Neutrophil (primary cell): Measurements from ENCODE around the gene LINGO1.

ENCODE experiments used
- H3K27ac ChIP-seq: fragments of 200-600 bp; sonication (generic); 2 replicates; pipeline ENCODE4 v1.5.1; 2016; ENCODE audit warnings: mild to moderate bottlenecking, moderate library complexity
- H3K27me3 ChIP-seq: fragments of 200-600 bp; sonication (generic); 2 replicates; pipeline ENCODE4 v1.6.0; 2016; ENCODE audit warnings: mild to moderate bottlenecking
- H3K36me3 ChIP-seq: fragments of 200-600 bp; sonication (generic); 2 replicates; pipeline ENCODE4 v1.5.1; 2017
- H3K4me1 ChIP-seq, 2 experiments: fragments of 200-600 bp in 1 of 2; sonication (generic) in 1 of 2; 1 replicate in 1 of 2; 2 replicates in 1 of 2; pipeline versions ENCODE4 v1.5.1 to v1.6.1; 2013 to 2016; ENCODE audit warnings: low read depth in 1 of 2, low read length in 1 of 2, mild to moderate bottlenecking in 1 of 2, moderate library complexity in 1 of 2; ENCODE audit not compliant: control insufficient read depth in 1 of 2, insufficient read depth in 1 of 2
- H3K4me3 ChIP-seq, 2 experiments: fragments of 200-600 bp in 1 of 2; sonication (generic) in 1 of 2; 1 replicate in 1 of 2; 2 replicates in 1 of 2; pipeline ENCODE4 v1.5.1; 2013 to 2016; ENCODE audit warnings: low read depth in 1 of 2, low read length in 1 of 2, mild to moderate bottlenecking in 1 of 2, moderate library complexity in 1 of 2
- H3K9me3 ChIP-seq: fragments of 200-600 bp; sonication (generic); 2 replicates; pipeline ENCODE4 v1.5.1; 2016
- TF ChIP-seq, protein P1 (sequence below): fragments of 200-600 bp; sonication (generic); IDR thresholded peaks from 2 replicates; pipeline ENCODE4 v1.5.1; 2016; ENCODE audit warnings: antibody characterized with exemption

LINGO1 gene

DNA sequence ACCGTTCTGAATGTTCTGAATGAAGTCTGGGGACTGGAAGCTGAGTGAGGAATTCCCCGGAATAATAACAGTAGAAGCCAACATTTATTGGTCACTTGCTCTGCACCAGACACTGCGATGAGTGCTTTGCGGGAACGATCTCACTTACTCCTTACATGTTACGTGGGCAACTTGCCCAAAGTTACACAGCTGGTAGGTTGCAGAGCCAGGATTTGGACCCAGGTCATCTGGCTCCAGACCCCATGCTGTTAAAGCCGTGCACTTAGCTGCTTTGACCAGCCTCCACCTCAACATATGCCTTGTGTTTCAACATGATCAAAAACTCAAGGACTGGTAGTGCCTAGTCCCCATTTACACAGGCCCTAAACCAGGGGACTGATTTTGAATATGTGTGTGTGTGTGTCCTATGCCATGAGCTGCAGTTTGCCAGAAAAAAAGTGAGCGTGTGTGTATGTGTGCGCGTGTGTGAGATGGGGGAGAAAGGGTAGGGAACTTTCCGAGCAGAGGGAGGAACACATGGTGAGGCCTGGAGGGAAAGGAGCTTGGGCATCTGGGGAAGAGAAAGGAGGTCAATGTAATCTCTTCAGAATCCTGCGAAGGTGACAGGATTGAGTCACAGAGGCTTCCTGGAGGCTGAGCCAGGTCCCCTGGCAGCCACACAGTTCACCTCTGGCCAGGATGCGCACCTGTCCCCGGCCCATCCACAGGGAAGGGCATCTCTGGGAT, 28.9 kb downstream of the LINGO1 start:
- TF ChIP-seq, protein P1, sequence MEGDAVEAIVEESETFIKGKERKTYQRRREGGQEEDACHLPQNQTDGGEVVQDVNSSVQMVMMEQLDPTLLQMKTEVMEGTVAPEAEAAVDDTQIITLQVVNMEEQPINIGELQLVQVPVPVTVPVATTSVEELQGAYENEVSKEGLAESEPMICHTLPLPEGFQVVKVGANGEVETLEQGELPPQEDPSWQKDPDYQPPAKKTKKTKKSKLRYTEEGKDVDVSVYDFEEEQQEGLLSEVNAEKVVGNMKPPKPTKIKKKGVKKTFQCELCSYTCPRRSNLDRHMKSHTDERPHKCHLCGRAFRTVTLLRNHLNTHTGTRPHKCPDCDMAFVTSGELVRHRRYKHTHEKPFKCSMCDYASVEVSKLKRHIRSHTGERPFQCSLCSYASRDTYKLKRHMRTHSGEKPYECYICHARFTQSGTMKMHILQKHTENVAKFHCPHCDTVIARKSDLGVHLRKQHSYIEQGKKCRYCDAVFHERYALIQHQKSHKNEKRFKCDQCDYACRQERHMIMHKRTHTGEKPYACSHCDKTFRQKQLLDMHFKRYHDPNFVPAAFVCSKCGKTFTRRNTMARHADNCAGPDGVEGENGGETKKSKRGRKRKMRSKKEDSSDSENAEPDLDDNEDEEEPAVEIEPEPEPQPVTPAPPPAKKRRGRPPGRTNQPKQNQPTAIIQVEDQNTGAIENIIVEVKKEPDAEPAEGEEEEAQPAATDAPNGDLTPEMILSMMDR = no peak
- Histone ChIP-seq H3K4me1 (no peaks in the 10 kb centered on the region), H3K27ac (no peak overlapping the region), H3K27me3 (peaks cover 24% of the 10 kb centered on the region), H3K4me3 (no peak overlapping the region), H3K36me3 (no peaks in the 10 kb centered on the region), H3K9me3 (no peaks in the 10 kb centered on the region)

DNA sequence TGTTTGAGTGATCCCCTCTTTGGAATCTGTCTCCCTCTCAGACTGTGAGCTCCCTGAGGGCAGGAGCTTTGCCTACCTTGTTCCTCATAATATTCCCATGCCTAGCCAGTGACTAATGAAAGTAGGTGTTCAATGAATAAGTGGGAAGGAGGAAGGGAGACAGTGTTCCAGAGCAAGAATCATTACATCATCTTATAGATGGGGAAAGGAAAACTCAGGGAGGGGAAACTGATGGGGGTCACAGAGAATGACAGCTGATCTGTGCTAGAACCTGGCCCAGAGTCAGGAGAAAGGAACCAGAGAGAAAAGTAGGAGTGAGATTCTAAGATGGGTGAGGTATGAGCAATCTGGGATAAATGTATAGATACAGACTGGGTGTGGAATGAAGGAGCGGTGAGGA, 29.9 kb downstream of the LINGO1 start:
- no peak overlapping the region for H3K4me3 ChIP-seq
- no peaks in the 10 kb centered on the region for H3K36me3 ChIP-seq
- H3K27ac ChIP-seq = no peak overlapping the region
- no peaks in the 10 kb centered on the region for H3K9me3 ChIP-seq
- TF ChIP-seq, protein P1 = no peak
- H3K27me3 ChIP-seq = peaks cover 24% of the 10 kb centered on the region
- no peaks in the 10 kb centered on the region for H3K4me1 ChIP-seq

DNA sequence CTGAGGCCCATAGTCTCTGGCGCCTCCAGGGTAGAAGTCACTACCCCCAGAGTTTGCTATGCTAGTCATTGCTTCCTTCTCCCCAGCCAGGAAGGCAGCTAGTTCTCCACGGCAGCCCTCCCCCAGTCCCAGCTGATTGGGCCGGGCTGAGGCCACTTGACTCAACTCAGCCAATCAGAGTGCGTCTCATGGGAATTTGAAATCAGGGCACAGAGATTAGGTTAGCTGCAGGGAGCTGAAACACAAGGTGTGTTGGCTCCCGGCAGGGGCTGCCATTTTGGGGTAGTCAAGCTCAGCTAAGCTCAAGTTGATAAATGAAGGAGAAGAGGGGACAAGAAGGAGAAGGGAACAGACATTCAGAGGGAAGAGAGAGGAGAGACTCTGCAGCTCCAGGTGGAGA, 32.8 kb downstream of the LINGO1 start:
- H3K9me3 ChIP-seq = no peaks in the 10 kb centered on the region

DNA sequence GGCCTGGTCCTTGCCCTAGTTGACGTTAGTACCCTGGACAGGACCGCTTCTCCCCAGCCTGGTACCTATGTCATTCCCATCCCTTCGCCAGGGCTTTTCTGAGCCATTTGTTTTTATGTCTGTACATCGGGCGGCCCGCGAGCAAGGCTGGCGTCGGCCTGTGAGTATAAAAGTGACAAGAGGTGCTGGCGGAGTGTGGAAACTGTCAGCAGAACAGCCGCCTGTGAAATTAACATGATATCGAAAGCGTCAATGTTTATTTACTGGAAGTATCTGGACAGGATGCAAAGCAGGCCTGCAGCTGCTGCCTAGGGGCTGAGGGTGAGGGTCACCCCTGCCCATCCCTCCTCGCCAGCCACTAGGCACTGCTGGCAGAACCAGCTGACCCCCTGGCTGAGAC, 33.4 kb downstream of the LINGO1 start:
- no peaks in the 10 kb centered on the region for H3K36me3 ChIP-seq
- TF ChIP-seq, protein P1 = no peak
- H3K4me3 ChIP-seq = no peak overlapping the region
- H3K27ac ChIP-seq = no peak overlapping the region
- H3K27me3 ChIP-seq = peaks cover 8% of the 10 kb centered on the region
- H3K4me1 ChIP-seq = no peaks in the 10 kb centered on the region
- H3K9me3 ChIP-seq = no peaks in the 10 kb centered on the region

More for the DNA sequence above, 32.8 kb downstream of the LINGO1 start:
- H3K4me1 ChIP-seq = no peaks in the 10 kb centered on the region
- peaks cover 13% of the 10 kb centered on the region for H3K27me3 ChIP-seq
- H3K27ac ChIP-seq = no peak overlapping the region
- TF ChIP-seq, protein P1 = no peak
- H3K36me3 ChIP-seq = no peaks in the 10 kb centered on the region
- H3K4me3 ChIP-seq = no peak overlapping the region

DNA sequence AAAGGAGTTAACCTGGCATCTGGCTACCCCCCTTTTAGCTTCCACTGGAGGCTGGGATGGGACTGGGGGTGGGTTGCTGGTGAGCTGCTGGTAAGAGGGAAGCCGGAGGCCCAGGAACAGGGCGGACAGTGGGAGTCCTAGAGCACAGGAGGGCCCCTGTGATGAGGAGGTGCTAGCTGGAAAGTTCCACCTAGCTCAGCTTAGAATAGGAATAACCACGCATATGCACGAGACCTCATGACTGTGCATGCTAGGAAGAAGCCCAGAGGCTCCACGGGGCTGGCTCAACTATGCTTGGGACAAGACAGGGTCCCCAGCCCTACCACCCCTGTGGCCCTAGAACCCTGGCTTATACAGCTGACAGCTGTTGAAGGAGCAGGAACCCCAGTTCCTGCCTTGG, 34.1 kb downstream of the LINGO1 start:
- Histone ChIP-seq H3K9me3 (no peaks in the 10 kb centered on the region), H3K36me3 (no peaks in the 10 kb centered on the region), H3K27me3 (peaks cover under 1% of the 10 kb centered on the region), H3K27ac (no peak overlapping the region), H3K4me1 (no peaks in the 10 kb centered on the region), H3K4me3 (no peak overlapping the region)
- TF ChIP-seq, protein P1 = no peak
